HG02840 (cell line): ENCODE results near the gene RTN4.
"Not testable (repeated sequence)": the region's sequence is repeated elsewhere in the genome, so short reads cannot be mapped to it uniquely, and the experiment has no call there.

Experiments used
- ATAC-seq: cut with Tn5 transposase; IDR thresholded peaks from one replicate; pipeline ENCODE4 v1.9.1; 2021; ENCODE audit warnings: mild to moderate bottlenecking, moderate library complexity, moderate number of reproducible peaks; ENCODE audit not compliant: unreplicated experiment, low FRiP score

The RTN4 gene

DNA sequence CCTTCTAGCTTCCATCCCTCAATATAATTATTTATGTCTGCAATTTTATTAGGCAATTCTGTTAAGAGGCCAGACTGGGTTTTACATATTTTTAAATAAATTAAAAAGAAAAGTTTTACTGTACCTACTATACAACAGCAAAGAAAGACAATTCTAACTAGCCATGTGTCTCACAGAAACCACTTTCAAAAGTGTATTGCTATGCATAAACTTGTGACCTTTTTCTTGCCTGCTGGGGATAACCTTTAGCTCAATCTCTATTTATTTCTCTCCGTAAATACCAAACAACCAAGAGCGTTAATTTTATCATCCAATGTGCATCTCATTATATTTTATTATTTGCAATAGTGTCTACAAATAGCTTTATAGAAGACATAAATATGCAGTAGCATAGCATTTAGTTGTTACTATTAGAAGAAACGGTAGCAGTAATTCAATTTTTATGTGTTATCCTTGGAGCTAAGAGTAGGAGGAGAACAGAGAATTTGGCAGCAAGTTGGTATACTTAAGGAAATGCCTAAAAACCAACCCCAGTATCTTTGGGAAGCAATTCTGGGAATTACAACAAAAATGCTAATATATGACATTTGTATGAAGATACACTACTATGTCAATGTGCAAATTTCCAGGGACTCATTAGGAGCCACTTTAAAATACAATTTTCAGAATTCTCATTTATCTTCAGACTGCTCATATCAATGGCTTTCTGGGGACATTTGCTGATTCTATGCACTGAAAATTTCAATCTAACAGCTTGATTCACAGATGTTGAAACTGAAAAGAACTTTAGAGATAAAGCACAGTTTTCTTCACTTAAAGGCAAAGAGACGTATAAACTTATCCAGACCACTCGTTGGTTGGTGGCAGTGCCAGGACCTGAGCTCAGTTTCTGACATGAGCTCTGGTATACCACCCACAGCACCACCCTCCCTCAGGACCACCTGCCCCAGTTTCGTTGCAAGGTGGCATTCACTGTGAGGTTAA, 23.0 kb upstream of the RTN4 start:
- no peak for ATAC-seq

DNA sequence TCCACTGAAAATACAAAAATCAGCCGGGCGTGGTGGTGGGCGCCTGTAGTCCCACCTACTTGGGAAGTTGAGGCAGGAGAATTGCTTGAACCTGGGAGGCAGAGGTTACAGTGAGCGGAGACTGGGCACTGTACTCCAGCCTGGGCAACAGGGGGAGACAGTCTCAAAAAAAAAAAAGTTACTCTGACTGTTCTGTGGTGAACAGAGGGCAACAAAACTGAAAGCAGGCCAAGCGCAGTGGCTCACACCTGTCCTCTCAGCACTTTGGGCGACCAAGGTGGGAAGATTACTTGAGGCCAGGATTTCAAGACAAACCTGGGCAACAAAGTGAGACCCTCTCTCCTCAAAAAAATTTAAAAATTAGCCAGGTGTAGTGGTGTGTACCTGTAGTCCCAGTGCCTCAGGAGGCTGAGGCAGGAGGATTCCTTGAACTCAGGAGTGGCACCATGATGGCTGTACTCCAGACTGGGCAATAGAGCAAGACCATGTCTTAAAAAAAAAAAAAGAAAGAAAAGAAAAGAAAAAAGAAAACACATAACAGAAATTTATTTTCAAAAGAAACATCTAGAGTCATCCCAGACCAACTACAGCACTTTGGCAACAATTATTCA, 13.6 kb upstream of the RTN4 start:
- ATAC-seq: no peak

DNA sequence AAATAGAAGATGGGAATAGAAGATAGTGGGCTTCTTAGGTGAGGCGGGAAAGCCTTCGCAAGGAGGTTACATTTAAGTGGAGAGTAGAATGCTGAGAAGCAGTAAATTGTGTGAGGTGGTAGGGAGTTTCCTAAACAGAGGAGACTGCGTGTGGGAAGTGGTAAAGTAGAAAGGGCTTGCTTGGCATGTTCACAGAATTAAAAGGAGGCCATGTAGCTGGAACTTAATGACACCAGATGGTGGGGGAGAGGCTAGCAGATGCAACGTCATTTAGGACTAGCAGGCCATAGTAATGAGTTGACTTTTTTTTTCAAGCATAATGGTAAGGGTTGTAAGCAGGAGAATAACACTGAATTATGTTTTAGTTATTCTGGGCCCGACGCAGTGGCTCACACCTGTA, 13.0 kb upstream of the RTN4 start:
- no peak for ATAC-seq

DNA sequence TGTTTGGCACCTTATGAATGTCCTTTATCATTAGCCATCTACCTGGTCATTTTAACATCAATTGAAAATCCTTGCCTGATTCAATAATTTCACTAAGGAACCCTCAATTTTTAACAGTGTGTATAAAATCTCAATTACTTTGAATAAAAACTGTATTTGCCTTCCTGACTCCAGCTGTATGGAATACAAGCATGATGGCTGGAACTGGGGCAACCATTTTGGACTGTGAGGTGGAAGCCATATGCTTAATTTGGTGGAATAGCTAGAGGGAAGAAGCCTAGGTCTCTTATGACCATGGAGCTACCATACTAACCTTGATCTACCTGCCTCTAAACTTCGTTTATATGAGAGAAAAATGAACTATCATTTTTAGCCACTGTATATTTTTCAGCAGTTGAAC, 12.5 kb upstream of the RTN4 start:
- no peak for ATAC-seq

DNA sequence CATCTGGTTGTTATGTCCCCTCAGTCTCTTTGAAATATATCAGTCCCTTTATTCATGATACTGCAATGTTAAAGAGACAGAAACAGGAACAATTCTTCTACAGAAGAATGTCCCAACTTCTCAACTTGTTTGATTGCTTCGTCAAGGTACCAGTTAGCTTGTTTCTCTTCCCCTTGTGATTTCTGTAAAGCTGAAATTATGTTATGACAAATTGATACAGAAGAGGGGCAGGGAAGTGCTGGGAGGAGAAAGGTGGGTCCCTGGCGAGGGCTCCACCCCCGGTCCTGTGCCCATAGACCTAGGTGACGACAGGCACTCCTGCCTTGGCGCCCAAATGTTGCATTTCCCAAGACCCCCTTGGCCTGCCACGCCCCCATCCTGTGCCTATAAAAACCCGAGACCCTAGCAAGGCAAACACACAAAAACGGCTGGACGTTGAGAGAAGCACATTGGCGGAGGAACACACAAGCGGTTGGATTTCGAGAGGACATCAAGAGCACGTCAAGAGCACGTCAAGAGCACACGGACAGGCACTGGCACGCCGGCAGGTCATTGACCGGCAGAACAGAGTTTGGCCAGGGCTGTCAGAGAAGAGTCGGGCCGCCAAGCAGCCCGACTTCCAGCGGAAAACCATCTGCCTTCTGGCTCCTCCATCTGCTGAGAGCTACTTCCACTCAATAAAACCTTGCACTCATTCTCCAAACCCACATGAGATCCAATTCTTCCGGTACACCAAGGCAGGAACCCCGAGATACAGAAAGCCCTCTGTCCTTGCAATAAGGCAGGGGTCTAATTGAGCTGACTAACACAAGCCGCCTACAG, 11.5 kb upstream of the RTN4 start:
- ATAC-seq: no peak

DNA sequence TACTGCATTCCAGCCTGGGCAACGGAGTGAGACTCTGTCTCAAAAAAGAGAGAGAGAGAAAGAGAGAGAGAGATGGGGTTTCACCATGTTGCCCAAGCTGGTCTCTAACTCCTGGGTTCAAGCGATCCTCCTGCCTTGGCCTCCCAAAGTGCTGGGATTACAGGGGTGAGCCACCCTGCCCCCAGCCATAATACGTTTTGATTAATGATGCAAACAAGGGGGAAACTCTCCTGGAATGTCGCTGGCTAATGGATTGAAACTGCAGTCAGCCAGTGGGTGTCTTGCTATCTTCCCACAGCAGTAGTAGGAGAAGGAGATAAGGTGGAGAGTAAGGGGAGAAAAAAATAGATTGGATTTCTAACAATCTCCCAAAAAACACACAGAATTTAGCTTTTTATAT, 9.5 kb upstream of the RTN4 start:
- ATAC-seq: no peak

DNA sequence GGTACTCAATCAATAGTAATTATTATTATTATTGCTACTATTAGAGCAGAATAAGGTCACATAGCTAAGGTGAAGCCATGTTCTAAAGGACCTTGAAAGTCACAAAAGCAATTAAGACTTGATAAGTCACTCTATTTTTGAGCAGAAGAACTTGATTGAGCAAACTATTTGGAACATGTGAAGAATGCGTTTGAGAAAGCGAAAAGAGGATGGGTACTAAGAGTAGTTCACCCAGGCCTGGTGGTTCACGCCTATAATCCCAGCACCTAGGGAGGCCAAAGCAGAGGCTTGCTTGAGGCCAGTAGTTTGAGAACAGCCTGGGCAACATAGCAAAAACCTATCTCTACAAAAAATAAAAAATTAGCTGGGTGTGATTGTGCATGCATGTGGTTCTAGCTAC, 7.2 kb upstream of the RTN4 start:
- ATAC-seq: no peak

DNA sequence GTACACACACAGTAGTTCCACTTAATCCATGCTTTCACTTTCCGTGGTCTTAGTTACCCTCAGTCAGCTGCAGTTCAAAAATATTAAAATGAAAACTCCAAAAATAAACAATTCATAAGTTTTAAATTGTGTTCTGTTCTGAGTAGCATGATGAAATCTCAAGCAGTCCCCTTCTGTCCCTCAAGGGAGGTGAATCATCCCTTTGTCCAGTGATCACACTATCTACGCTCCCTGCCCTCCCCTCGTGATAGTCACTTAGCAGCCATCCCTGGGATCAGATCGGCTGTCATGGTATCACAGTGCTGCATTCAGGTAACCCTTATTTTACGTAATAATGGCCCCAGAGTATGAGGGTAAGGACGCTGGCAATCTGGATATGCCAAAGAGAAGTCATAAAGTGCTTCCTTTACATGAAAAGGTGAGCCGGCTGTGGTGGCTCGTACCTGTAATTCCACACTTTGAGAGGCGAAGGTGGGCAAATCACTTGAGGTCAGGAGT, 5.8 kb upstream of the RTN4 start:
- no peak for ATAC-seq

DNA sequence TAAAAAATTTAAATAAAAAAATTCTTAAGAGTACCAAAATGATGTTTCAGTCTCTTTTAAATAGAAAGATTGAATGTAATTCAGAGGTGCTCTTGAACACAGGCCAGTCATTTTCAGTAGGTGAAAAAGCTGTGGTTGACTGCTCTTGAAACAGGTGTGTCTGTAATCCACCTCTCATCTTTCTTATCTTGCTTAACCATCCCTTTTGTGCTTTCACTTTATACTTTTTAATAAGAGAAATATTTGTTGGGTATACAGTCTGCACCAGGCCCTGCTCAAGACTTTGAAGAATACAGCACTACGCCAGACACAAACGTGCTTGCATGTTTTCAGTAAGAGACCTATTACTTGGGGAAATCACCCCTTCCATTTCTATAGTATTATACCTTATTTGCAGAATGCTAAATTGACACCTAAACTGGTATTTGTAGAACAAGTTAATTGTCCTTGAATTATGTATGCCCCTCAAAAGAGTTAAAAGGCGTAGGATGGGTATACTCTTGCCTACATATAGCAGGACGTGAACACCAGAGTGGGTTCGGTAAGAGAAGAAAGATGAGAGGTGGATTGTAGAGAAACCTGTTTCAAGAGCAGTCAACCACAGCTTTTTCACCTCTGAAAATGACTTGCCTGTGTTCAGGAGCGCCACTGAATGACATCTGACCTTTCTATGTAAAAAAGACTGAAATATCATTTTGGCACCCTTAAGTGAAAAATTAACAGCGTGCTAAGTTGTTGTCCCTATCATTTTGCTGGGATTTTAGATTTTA, 4.0 kb upstream of the RTN4 start:
- ATAC-seq: peak; percentile 25

DNA sequence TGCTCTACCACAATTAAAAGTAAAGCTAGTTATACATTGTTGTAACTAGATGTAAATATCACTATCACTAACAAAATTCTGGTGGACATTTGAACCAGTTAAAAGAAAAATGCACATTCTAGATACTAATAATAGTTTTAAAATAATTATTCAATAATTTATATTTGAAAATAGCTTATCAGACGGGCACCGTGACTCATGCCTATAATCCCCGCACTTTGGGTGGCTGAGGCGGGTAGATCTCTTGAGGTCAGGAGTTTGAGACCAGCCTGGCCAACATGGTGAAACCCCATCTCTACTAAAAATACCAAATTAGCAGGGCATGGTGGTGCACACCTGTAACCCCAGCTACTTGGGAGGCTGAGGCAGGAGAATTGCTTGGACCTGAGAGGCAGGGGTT, 3.0 kb upstream of the RTN4 start:
- not testable (repeated sequence) for ATAC-seq

DNA sequence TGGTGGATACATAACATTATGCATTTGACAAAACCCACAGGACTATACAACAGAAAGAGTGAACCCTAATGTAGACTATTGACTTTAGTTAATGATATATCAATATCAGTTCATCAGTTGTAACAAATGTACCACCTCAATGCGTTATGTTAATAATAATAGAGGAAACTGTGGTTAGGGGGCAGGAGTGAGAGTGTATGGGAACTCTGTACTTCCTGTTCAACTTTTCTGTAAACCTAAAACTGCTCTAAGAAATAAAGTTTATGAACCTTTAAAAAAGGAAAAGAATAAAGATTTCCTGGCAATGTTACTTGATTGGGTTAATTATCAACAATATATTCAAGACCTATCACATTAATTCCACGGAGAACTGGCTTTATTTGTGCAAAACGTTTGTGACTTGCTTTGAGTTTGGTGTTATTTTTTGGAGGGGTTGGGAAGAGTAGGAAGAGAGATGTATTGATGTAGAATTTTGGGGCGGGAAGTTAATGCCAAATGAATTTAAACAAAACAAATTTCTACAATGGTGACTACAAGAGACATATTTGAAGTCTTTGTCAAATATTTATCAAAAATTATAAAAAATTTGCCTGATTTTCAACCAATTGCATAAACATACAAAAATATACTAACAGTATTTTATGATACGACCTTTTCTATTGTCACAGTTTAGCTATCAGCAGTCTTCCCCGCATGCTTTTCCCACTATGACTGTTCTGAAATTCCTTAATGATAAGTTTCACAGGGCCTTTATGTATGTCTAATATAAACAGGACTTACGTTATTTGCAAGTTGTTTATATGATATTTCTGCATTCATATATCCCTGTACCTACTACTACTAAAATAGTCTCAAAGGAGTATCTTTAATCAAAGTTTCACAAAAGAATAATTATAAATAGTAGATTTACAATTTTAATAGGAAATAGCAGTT, 2.1 kb upstream of the RTN4 start:
- no peak for ATAC-seq

DNA sequence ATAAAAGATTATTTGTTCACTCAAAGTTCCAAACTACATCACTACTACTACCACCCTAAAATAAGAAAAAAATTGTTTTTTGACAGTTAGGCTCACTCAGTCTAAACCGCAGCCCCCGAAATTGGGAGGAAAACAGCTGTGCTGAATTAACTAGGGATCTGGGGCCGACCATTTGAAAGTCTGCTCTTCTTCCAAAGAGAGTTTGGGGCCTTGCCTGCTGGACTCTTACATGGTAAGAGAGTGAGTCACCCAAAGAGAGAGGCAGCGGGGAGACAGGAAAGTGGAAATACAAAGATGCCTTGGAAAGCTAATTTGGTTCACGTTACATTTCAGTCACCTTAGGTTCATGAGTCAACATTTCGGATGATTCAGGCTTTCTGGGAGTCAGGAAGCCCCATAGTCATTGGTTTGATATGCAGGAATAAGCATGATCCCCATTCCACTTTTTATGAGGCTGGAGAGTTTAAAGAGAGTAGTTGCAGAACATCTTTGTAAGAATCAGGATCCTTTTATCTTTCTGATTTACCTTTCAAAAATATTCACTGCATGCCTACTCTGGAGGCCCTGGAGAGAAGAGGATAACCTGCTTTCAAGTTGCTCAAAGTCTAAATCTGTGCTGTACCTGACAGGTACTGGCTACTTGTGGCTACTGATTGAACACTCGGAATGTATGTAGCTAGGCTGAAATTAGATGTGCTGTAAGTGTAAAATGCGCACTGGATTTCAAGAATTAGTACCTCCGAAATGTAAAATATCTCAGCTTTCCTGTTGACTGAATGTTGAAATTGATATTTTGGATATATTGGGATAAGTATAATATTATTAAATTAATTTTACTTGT, 995 bp upstream of the RTN4 start:
- ATAC-seq: no peak

DNA sequence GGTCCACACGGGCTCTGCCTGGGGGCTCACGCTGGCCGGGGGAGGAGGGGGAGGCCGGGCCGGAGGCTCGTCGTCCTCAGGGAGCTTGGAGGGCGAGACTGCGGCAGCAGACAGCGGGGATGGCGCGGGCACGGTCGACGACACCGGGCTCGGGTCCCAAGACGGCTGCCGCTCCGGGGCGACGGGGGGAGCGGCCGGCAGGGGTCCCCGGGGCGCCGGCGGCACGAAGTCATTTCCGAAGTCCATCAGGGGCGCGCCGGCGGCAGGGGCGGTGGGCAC, 491 bp downstream of the RTN4 start:
- ATAC-seq: no peak

DNA sequence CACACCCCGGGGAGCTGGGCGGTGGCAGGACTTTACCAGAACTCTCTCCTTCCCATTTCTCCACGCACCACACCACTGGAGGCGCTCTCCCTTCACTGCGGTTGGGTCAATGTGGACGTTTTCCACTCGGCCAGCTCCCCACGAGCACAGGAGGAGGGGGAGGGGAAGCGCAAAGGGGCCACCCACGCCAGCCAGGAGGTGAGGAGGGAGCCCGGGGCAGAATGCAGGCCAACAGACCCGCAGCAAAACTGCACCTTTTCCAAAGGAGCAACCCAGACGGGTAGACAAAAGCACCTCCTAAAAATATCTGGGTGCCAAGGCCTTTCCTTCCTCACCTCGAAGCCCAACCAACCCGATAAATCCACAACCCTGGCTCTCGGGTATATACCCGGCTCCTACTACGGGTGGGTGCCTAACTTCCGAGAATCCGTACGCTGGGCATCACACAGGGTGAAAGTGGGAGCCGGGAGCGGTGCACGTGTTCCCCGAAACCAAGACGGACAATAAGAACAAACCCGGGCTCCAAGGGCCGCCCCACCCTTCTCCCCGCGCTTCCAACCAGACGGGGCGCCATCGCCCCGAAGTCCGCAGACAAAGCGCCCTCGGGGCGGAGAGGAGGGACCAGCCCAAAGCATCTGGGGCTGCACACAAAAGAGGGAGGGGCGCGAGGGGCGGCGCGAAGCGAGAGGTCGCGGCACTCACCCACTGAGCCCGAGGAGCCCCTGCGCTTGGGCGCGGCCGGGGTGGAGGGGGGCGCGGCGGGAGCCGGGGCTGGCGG, 1.0 kb downstream of the RTN4 start:
- no peak for ATAC-seq

DNA sequence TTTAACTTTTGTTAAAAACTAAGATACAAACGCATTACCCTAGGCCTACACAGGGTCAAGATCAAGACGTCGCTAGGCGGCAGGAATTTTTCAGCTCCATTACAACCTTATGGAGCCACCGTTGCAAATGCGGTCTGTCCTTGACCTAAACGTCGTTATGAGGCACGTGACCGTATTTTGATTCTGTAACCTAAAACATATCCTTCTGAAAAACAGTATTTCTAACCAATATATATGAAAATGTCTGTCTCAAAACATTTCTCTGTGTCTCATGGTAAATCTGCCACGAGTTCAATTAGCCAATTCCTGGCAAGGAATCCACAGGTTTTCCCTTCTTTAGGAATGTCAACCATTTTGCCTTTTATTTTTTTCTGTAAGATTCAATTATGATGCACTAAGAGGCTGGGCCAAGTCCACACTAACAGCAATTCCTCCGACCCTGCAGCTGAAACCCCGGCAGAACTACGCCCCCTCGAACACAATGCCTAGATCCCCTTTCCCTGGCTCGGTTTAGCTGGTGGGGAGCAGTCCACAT, 1.7 kb downstream of the RTN4 start:
- no peak for ATAC-seq

DNA sequence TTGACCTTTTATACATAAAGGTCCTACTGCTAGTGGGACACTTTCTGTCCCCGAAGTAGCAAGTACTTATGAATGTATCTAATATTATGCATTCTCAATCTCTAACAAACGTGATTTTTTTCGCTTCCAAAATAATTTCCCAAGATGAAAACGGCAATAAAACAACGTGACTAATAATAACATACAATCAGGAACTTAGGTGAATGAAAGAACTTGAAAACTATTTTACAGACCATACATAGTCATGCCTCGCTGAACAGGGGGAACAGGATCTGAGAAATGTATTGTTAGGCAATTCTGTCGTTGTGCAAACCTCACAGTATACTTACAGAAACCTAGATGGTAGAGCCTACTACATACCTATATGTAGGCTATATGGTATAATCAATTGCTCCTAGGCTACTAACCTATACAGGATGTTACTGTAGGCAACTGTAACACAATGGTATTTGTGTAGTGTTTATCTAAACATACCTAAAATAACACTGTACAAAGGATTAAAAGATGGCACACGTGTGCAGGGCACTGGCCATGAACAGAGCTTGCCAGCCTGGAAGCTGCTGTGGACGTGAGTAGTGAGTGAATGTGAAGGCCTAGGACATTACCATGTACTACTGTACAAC, 2.5 kb downstream of the RTN4 start:
- no peak for ATAC-seq

DNA sequence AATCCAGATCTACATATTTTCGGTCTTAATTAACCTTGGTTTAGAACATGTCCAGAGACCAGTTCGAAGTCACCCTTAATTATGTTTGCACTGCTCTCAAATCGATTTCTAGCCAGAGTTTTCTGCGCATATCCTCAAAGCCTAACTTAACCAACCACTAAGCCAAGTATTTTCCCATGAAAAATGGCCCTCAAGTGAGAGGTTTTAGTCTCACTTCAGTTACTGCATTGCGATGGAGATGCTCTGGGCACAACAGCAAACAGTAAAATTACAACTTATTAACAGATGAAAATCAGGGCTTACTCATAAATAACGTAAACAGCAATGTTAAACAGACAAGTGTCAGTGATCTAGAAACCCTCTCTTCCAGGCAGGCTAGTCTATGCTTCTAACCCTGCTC, 4.5 kb downstream of the RTN4 start:
- no peak for ATAC-seq
